ENCODE results near the gene LAIR2.
A peak's percentile ranks its signal among the peaks of the same experiment; 100 is the strongest.
"Not testable (repeated sequence)": the region's sequence is repeated elsewhere in the genome, so short reads cannot be mapped to it uniquely, and the experiment has no call there.

Gene LAIR2

DNA sequence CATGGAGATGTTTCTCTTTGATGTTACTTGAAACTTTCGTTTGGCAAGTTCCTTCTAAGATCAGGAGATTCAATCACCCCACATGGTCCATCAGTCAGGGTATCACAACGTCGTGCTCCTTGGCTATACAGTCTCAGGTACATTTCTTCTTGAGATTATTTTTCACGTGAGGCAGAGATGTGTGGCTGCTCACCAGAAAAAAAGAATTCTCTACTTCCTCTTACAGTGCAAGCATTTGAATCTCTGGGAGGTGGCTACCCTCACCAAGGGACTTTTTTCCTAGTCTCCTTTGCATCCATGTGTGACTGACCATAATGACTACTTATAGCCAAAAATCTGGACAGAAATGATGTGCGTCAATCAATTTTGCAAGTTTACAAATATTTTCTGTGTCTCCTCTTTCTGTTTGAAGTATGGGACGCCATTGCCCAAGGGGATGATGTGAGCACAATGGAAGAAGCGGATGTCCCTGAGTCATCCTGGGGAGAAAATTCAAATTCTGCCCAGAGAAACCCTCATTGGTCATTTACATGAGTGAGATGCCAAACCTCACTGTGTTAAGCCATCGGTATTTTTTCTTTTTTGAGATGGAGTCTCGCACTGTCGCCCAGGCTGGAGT, 8.6 kb upstream of the LAIR2 start:
- no peak for DNase-seq

DNA sequence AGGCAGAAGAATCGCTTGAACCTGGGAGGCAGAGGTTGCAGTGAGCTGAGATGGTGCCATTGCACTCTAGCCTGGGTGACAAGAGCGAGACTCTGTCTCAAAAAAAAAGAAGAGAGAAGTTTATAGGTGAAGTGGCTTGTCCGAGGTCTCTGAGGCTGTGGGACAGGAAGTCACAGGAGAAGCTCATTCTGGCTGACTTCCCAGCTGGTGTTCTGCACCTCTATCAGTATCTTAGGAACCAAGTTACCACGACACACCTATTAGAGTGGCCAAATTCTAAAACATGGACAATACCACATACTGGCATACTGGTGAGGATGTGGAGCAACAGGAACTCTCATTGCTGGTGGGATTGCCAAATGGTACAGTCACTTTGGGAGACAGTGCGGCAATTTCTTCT, 7.3 kb upstream of the LAIR2 start:
- not testable (repeated sequence) for DNase-seq

GRCh38 chr19:54497747-54498450, 4.7 kb upstream of the LAIR2 start:
- DNase-seq = not testable (repeated sequence)

DNA sequence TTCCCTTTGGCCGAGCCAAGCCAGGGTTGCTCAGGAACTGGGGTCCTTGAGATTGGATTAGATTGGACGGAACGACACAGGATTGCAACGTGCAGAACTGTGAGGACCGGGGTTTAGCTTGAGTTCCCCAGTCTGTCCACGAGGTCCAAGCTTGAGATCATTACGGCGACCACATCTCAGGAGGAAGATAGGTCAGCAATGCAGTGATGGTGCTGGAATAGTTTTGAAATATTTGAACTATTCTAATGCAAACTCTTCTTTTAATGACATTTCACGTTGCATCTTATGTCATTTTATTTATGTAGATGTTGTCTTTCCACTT, 4.2 kb upstream of the LAIR2 start:
- DNase-seq = not testable (repeated sequence)

DNA sequence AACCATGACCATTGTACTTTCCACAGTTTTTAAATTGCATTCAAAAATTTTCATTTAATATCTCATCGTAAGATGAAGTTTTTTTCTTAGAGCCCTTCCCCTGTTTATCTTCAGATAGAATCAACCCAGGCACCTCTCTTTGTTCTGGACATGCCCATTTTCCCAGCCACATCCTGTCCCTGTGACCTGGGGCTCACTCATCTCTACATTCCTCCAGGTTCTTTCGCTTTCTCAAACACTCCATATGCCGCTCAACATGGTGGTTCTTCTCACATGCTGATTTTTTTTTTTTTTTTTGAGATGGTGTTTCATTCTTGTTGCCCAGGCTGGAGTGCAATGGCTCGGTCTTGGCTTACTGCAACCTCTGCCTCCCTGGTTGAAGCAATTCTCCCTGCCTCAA, 2.9 kb downstream of the LAIR2 start:
- DNase-seq = not testable (repeated sequence)

- DNase-seq = no peak
These were observed 3.4 kb downstream of the LAIR2 start for GRCh38 chr19:54506079-54506478.

GRCh38 chr19:54507038-54507717, 4.5 kb downstream of the LAIR2 start:
- not testable (repeated sequence) for DNase-seq

DNA sequence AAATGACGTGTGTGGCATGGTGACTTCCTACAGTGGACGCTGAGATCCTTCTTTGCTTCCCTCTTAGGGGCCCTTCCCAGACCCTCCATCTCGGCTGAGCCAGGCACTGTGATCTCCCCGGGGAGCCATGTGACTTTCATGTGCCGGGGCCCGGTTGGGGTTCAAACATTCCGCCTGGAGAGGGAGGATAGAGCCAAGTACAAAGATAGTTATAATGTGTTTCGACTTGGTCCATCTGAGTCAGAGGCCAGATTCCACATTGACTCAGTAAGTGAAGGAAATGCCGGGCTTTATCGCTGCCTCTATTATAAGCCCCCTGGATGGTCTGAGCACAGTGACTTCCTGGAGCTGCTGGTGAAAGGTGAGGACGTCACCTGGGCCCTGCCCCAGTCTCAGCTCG, 5.2 kb downstream of the LAIR2 start:
- no peak for DNase-seq

DNA sequence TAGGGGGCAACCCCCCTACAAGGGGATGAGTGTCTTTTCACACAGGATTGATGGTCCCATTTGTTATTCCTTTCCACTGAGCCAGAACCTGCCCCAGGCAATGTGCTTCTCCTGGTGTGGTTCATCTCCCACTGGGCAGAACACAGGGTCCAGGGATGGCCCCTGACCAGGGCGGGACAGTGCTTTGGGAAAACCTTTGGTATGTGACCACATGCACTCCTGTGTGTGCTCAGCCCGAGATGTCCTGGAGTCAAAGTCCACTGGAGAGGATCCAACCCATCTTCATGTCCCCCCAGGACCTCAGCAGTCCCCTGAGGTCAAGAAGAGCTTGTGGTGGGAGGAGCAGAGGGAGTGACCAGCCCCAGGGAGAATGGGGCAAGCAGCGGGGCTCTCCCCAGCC, 5.9 kb downstream of the LAIR2 start:
- not testable (repeated sequence) for DNase-seq

DNA sequence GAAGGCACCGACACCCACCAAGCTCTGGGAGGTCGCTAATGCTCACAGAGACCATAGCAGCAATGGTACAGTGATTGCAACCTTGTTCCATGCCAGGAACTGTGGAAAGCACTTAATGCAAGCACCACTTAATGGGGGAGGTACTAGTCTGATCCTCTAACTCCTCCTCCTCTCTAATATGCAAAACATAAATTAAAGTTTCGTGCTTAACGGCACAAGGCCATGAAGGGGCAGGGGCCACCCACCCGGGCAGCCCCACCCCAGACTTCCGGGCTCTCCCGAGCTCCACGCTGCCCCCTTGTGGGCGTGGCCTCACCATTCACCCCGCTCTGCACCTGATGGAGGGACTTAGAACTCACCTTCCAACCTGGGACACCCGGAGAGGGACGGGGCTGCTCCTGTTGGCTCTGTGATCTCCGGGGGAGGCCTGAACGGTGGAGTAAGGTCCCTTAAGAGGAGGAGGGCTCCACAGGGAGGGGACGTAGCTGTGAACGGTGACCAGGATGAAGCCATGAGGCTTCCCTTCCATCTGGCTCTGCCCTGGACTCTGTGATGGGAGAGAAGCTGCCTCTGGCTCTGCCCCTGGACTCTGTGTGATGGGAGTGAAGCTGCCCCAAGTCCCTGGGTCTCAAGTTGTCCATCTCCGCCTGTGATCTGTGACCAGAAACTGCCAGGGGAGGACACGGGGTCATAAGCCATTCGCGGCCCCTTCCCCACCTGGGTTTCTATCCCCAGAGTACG, 6.7 kb downstream of the LAIR2 start:
- not testable (repeated sequence) for DNase-seq

GRCh38 chr19:54515156-54515555, 12.5 kb downstream of the LAIR2 start:
- DNase-seq = no peak

DNA sequence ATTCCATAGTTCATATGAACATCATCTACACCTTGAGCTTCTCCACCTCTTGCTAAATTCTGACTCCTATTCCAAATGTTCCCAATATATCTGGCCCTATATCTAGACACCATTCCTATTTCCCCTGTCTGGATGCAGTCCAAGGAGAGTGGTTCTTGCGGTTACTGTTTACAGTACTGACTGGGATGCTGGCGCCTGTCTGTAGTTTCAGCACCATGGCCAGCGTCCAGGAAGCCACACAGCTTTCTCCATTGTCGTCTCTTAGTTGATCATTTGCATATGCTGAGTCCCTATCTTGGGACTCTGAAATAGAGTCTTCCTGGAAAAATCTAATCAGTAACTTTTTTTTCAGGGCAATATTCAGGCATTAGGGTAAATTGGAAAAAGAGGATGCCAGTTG, 14.9 kb downstream of the LAIR2 start:
- DNase-seq = peak; percentile 64 to 85

GRCh38 chr19:54518844-54519243, 16.2 kb downstream of the LAIR2 start:
- DNase-seq = peak; percentile 52 to 73

DNA sequence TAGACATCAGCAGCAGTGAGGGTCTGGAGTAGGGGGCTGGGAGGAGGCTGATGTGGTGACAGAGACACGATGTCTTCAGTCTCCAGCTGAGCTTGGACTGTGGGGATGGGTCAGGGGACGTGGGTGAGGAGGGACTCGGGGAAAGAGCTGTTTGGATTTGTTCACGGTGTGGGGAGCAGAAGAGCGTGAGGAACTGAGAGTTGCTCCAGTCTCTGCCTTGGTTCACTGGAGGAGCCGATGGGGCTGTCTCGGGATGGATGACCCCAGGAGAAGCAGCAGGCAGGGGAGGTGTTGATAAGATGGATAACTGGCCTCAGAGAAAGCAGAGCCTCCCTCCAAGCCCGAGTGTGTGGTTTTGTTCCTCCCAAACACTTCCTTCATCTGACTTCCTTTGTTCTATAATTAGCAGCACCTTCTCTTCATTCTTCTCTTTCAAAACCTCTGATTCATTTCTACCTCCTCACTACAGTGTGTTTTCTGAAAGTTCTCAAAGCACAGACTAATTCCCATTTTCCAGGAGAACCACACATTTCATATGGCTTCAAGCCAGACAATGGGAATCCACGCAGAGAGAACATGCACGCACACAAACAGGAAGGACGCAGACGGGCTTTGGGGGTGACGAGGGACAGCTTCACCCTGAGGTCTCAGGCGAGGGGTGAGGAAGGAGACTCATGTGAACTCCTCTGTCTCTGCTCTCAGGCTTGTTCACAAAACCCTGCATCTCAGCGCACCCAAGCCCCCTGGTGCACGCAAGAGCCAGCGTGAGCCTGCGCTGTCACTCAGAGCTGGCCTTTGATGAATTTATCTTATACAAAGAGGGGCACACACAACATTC, 18.6 kb downstream of the LAIR2 start:
- DNase-seq = no peak

GRCh38 chr19:54521860-54522513, 19.4 kb downstream of the LAIR2 start:
- DNase-seq = no peak

DNA sequence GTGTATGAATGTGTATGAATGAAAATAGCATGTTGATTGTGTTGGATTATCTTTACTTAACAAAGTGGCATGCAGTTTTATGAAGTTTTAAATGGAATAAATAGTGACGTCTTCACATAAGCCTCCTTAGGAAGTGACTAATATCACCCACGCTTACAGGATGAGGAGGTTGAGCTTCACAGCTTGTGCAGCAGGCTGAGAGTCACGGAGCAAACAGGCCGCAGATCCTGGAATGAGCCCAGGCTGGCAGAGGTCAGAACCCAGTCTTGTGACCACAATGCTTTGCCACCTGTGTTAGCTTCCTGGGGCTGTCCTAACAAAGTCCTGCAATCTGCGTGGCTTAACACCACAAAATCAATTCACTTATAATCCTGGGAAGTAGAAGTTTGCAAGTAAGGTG, 20.8 kb downstream of the LAIR2 start:
- no peak for DNase-seq

DNA sequence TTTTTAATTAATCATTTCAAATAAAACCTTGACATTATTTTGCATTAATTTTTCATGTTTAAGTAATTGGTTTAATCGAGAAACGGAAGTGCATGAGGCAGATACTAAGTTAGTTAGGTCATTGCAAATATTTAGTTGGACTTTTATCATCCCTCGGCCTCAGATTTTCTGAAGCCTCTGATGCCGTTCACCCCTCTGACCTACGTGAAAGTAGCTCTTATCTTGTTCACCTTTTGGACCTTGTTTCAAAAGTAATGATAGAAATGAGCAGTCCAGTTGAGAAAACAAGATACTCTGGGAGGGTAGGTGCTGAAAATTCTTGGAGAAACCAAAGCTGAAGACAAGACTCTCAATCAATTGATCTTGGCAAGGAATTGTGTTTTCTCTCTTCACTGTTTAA, 23.0 kb downstream of the LAIR2 start:
- DNase-seq = no peak

DNA sequence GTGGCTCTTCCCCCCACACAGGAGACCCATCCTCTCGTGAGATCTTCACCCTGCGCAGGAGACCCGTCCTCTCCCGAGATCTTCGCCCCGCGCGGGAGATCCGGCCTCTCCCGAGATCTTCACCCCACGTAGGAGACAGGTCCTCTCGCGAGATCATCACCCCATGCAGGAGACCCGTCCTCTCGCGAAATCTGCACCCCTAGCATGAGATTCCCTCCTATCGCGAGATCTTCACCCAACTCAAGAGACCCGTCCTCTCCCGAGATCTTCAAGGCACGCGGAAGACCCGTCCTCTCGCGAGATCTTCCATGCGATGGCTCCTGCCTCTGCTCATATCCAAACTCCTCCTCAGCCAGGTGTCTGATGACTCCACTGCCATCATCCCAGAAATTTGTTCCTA, 24.3 kb downstream of the LAIR2 start:
- DNase-seq = no peak

GRCh38 chr19:54530866-54531265, 28.2 kb downstream of the LAIR2 start:
- no peak for DNase-seq

GRCh38 chr19:54532528-54532927, 29.9 kb downstream of the LAIR2 start:
- no peak for DNase-seq

GRCh38 chr19:54533476-54533875, 30.8 kb downstream of the LAIR2 start:
- DNase-seq = no peak

DNA sequence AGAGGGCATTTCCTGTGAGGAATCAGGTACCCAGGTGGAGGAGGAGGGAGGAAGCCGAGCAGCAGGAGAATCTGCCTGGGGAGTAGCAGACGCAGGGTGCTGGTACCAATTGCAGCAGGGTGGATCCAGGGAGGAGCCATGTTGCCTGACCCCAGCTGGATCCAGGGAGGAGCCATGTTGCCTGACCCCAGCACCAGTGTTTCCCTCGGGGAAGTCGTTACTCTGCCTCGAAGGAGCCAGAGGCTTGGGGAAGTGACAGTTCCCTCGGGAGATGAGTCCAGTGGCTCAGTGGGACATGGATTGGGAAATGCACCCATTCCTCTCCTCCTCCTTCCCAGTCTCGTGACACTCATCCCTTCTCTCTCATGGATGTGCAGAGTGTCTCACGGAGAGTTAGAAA, 31.5 kb downstream of the LAIR2 start:
- no peak for DNase-seq
